ENCODE data around the gene METTL25. TPM values are rescaled to one million over a fixed set of nuclear protein-coding genes. Genes with fewer than 3 reads are reported as not detected.

The METTL25 gene
- total RNA-seq, 2 experiments from 2014 or later = 5.0 to 5.3 TPM

DNA sequence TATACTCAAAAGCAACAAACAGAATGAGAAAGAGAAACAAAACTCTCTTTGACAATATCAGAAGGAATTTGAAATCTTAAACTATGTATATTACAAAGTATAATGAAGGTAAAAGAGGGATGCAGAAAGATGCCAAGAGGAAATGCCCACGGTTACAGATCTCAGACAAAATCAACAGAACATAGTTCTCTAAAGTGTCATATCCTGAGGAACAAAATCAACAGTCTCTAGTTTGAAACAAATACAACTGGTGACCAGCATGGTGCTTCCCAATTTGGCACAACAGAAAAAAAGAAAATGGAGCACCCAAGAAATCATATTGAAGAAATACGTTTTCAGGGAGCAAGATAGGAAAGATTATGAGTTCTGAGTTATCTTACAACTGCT, 116.5 kb downstream of the METTL25 start:
- Mint-ChIP-seq H3K9me3 (ENCODE audit: low read depth) (peaks cover 10% of the 10 kb centered on the region), H3K27ac (no peak overlapping the region), H3K36me3 (ENCODE audit: low read depth) (peaks cover 35% of the 10 kb centered on the region), H3K27me3 (no peaks in the 10 kb centered on the region), H3K4me3 (no peak overlapping the region), H3K4me1 (no peaks in the 10 kb centered on the region)
- intact Hi-C loops (cut with DNase I, micrococcal nuclease) = no loop called here
- DNase-seq (no peak), ATAC-seq (no peak)
- CTCF ChIA-PET = no interaction called here
- POLR2A ChIA-PET = no interaction called here

DNA sequence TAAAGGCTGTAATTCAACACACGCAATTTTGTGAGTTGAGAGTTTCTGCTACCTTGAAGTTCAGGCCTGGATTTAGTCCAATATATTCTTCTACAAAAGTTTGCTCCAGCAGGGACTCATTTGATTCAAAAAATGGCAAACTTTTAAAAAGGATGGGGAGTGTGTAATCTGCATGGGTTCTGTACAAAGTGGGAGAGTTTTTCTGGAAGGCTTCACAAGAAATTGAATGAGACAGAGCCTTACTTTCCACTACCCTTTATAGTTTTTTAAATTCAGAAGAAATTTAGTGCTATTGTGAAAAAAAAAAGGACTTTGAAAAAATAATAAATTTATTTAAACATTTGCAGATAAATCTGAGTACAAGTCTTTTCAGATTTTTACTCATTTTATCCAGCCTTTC, 116.9 kb downstream of the METTL25 start:
- no peaks in the 10 kb centered on the region for H3K27me3 Mint-ChIP-seq
- CTCF ChIA-PET = no interaction called here

DNA sequence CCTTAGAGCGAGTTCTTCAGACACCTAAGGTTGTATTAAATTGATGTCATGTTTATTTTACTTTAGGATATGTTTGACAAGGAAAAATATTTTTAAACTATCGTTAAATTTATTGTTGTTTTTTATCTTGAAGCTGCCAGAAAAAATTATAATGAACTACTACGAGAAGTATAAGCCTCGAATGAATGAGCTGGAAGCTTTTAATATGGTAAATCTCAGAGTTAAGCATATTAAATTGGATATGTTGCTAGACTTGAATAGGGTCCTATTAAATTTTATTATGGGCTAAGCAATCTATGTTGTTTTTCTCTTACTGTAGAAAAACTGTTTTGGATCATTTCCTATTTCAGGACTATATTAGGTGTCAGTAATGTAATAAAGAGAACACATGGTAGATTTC, 118.2 kb downstream of the METTL25 start:
- intact Hi-C loops (cut with DNase I, micrococcal nuclease) = no loop called here
- H3K27ac Mint-ChIP-seq = no peak overlapping the region
- H3K36me3 Mint-ChIP-seq (ENCODE audit: low read depth) = peaks cover 32% of the 10 kb centered on the region
- DNase-seq (no peak), ATAC-seq (no peak)
- H3K9me3 Mint-ChIP-seq (ENCODE audit: low read depth) = peaks cover 7% of the 10 kb centered on the region
- no peaks in the 10 kb centered on the region for H3K4me1 Mint-ChIP-seq
- no peaks in the 10 kb centered on the region for H3K27me3 Mint-ChIP-seq
- CTCF ChIA-PET = no interaction called here
- no peak overlapping the region for H3K4me3 Mint-ChIP-seq
- POLR2A ChIA-PET = interaction anchor here (0.6 kb wide), 1 partner anchor 22 kb away, joined by 3 read pairs; no protein-coding TSS in a partner anchor

More for the DNA sequence above, 116.9 kb downstream of the METTL25 start:
- intact Hi-C loops (cut with DNase I, micrococcal nuclease) = no loop called here
- ATAC-seq = no peak
- H3K4me1 Mint-ChIP-seq = no peaks in the 10 kb centered on the region
- H3K27ac Mint-ChIP-seq = no peak overlapping the region
- H3K9me3 Mint-ChIP-seq (ENCODE audit: low read depth) = peaks cover 10% of the 10 kb centered on the region
- no peak for DNase-seq
- POLR2A ChIA-PET = no interaction called here
- H3K36me3 Mint-ChIP-seq (ENCODE audit: low read depth) = peaks cover 37% of the 10 kb centered on the region
- H3K4me3 Mint-ChIP-seq = no peak overlapping the region

DNA sequence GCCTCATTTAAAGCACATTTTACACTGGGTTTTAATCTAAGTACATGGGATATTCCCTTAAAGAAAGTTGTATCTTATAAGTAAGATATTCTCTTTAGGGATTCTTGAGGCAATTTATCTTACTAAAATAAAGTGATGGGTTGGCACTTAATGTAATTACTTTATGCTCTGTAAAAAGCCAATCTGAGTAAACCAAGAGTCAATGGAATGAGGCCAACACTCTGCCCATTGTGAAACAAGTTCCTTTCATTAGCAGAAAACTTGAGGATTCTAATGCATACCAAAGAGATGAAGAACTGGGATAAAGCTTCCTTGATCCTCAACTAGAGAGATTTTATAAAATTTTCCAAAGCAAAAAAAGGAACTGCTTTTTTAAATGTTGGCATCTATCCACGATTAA, 121.2 kb downstream of the METTL25 start:
- no peaks in the 10 kb centered on the region for H3K27me3 Mint-ChIP-seq
- H3K4me1 Mint-ChIP-seq = no peaks in the 10 kb centered on the region
- intact Hi-C loops (cut with DNase I, micrococcal nuclease) = no loop called here
- CTCF ChIA-PET = no interaction called here
- H3K9me3 Mint-ChIP-seq (ENCODE audit: low read depth) = peaks cover 18% of the 10 kb centered on the region
- POLR2A ChIA-PET = no interaction called here
- H3K27ac Mint-ChIP-seq = no peak overlapping the region
- no peak overlapping the region for H3K4me3 Mint-ChIP-seq
- DNase-seq (no peak), ATAC-seq (no peak)
- H3K36me3 Mint-ChIP-seq (ENCODE audit: low read depth) = peaks cover 15% of the 10 kb centered on the region

- H3K36me3 Mint-ChIP-seq (ENCODE audit: low read depth) = peaks cover 9% of the 10 kb centered on the region
- H3K27me3 Mint-ChIP-seq = no peaks in the 10 kb centered on the region
- H3K27ac Mint-ChIP-seq = no peak overlapping the region
- H3K4me1 Mint-ChIP-seq = no peaks in the 10 kb centered on the region
- peaks cover 24% of the 10 kb centered on the region for H3K9me3 Mint-ChIP-seq (ENCODE audit: low read depth)
- ATAC-seq (no peak), DNase-seq (no peak)
- CTCF ChIA-PET = no interaction called here
- no peak overlapping the region for H3K4me3 Mint-ChIP-seq
- intact Hi-C loops (cut with DNase I, micrococcal nuclease) = no loop called here
- POLR2A ChIA-PET = no interaction called here
Observed at GRCh38 chr12:82480606-82481005, 122.3 kb downstream of the METTL25 start.

GRCh38 chr12:82481954-82482353, 123.6 kb downstream of the METTL25 start:
- Mint-ChIP-seq H3K4me3 (no peak overlapping the region), H3K27ac (no peak overlapping the region), H3K36me3 (ENCODE audit: low read depth) (peaks cover 9% of the 10 kb centered on the region), H3K9me3 (ENCODE audit: low read depth) (peaks cover 25% of the 10 kb centered on the region), H3K4me1 (no peaks in the 10 kb centered on the region), H3K27me3 (no peaks in the 10 kb centered on the region)
- ChIA-PET CTCF (interaction anchor here (0.7 kb wide), 1 partner anchor 275 kb away, joined by 3 read pairs; no protein-coding TSS in a partner anchor), POLR2A (no interaction called here)
- intact Hi-C loops (cut with DNase I, micrococcal nuclease) = no loop called here
- ATAC-seq = no peak
- no peak for DNase-seq

- peaks cover 37% of the 10 kb centered on the region for H3K9me3 Mint-ChIP-seq (ENCODE audit: low read depth)
- H3K27ac Mint-ChIP-seq = no peak overlapping the region
- intact Hi-C loops (cut with DNase I, micrococcal nuclease) = no loop called here
Observed at GRCh38 chr12:82486524-82487235, 128.4 kb downstream of the METTL25 start.

DNA sequence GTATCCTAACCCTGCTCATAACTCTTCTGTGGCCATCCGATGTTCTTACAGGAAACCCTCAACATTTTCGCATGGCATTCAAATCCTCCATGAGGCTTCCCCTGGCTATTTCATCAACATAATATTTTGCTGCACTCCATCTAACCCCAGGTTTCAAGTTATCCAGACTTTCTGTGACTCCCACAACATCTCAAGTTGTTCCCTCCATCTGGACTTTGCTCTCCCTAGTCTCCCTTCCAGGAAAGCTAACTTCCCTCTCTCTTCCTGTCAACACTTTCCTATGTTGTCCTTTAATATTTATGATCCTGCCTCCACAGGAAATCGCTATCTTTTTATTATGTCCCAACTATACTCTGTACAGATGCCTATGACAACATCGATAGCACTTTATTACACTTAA, 146.1 kb downstream of the METTL25 start:
- DNase-seq (no peak), ATAC-seq (no peak)
- CTCF ChIA-PET = no interaction called here
- Mint-ChIP-seq H3K27ac (no peak overlapping the region), H3K4me1 (no peaks in the 10 kb centered on the region), H3K36me3 (ENCODE audit: low read depth) (no peaks in the 10 kb centered on the region), H3K9me3 (ENCODE audit: low read depth) (no peaks in the 10 kb centered on the region), H3K4me3 (no peak overlapping the region), H3K27me3 (peaks cover 4% of the 10 kb centered on the region)
- intact Hi-C loops (cut with DNase I, micrococcal nuclease) = no loop called here
- POLR2A ChIA-PET = no interaction called here

More at GRCh38 chr12:82486524-82487235, 128.4 kb downstream of the METTL25 start:
- POLR2A ChIA-PET = no interaction called here
- ATAC-seq = no peak
- no peak for DNase-seq
- CTCF ChIA-PET = no interaction called here
- no peaks in the 10 kb centered on the region for H3K36me3 Mint-ChIP-seq (ENCODE audit: low read depth)
- H3K27me3 Mint-ChIP-seq = no peaks in the 10 kb centered on the region
- no peaks in the 10 kb centered on the region for H3K4me1 Mint-ChIP-seq
- no peak overlapping the region for H3K4me3 Mint-ChIP-seq

- H3K27me3 Mint-ChIP-seq = peaks cover 4% of the 10 kb centered on the region
- DNase-seq (no peak), ATAC-seq (no peak)
- intact Hi-C loops (cut with DNase I, micrococcal nuclease) = no loop called here
- no peaks in the 10 kb centered on the region for H3K4me1 Mint-ChIP-seq
- ChIA-PET POLR2A (no interaction called here), CTCF (no interaction called here)
- no peak overlapping the region for H3K27ac Mint-ChIP-seq
- H3K9me3 Mint-ChIP-seq (ENCODE audit: low read depth) = no peaks in the 10 kb centered on the region
- no peak overlapping the region for H3K4me3 Mint-ChIP-seq
- H3K36me3 Mint-ChIP-seq (ENCODE audit: low read depth) = no peaks in the 10 kb centered on the region
Observed at GRCh38 chr12:82505150-82505549, 146.8 kb downstream of the METTL25 start.

DNA sequence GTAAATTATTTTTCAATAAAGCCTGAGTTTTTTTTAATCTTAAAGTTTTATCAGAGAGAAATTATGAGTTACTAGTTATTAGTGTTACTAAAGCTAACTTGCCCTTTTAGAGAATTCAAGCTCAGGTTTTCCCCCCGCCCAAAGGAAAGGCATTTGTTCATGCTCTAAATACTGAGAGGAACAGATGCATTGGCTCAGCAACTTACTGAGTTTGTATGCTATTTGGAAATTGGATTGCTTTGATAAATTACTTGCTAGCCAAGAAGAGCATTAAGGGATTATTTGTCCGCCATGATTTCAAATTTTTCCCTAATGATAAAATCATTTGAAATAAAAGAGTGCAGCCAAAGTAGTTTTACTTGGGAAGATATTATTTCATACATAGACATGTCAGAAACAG, 149.4 kb downstream of the METTL25 start:
- ATAC-seq (no peak), DNase-seq (no peak)
- H3K27ac Mint-ChIP-seq = no peak overlapping the region
- intact Hi-C loops (cut with DNase I, micrococcal nuclease) = no loop called here
- H3K27me3 Mint-ChIP-seq = peaks cover 4% of the 10 kb centered on the region
- H3K4me1 Mint-ChIP-seq = no peaks in the 10 kb centered on the region
- no peaks in the 10 kb centered on the region for H3K36me3 Mint-ChIP-seq (ENCODE audit: low read depth)
- no peaks in the 10 kb centered on the region for H3K9me3 Mint-ChIP-seq (ENCODE audit: low read depth)
- H3K4me3 Mint-ChIP-seq = no peak overlapping the region
- ChIA-PET POLR2A (no interaction called here), CTCF (no interaction called here)

- Mint-ChIP-seq H3K4me3 (no peak overlapping the region), H3K36me3 (ENCODE audit: low read depth) (no peaks in the 10 kb centered on the region), H3K27me3 (no peaks in the 10 kb centered on the region), H3K4me1 (no peaks in the 10 kb centered on the region), H3K27ac (no peak overlapping the region), H3K9me3 (ENCODE audit: low read depth) (no peaks in the 10 kb centered on the region)
- no peak for DNase-seq
- intact Hi-C loops (cut with DNase I, micrococcal nuclease) = no loop called here
- ATAC-seq = no peak
- POLR2A ChIA-PET = no interaction called here
- CTCF ChIA-PET = no interaction called here
Observed at GRCh38 chr12:82510386-82510785, 152.1 kb downstream of the METTL25 start.

- DNase-seq (no peak), ATAC-seq (no peak)
- H3K9me3 Mint-ChIP-seq (ENCODE audit: low read depth) = no peaks in the 10 kb centered on the region
- no peaks in the 10 kb centered on the region for H3K4me1 Mint-ChIP-seq
- intact Hi-C loops (cut with DNase I, micrococcal nuclease) = no loop called here
- no peak overlapping the region for H3K27ac Mint-ChIP-seq
- H3K4me3 Mint-ChIP-seq = no peak overlapping the region
- CTCF ChIA-PET = no interaction called here
- H3K27me3 Mint-ChIP-seq = no peaks in the 10 kb centered on the region
- POLR2A ChIA-PET = no interaction called here
- no peaks in the 10 kb centered on the region for H3K36me3 Mint-ChIP-seq (ENCODE audit: low read depth)
Observed at GRCh38 chr12:82514880-82515279, 156.6 kb downstream of the METTL25 start.

DNA sequence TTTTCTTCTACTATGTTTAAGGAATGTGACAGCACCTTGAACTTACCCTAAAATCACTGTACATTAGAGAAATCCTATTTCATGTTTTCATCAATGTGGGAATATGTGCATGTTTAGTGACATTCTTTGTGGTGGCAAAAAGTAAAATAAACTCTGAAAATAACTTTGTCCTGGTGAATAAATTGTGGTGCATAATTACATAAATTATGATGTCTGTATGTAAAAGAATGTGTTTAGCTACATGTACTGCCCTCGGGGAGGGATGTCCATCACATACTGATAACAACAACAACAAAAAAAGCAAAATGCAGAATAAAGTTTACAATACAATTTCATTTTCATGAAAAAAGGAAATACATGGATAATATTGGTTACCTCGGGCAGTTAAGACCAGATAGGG, 157.3 kb downstream of the METTL25 start:
- Mint-ChIP-seq H3K27ac (no peak overlapping the region), H3K27me3 (no peaks in the 10 kb centered on the region), H3K36me3 (ENCODE audit: low read depth) (no peaks in the 10 kb centered on the region), H3K9me3 (ENCODE audit: low read depth) (no peaks in the 10 kb centered on the region), H3K4me1 (no peaks in the 10 kb centered on the region), H3K4me3 (no peak overlapping the region)
- intact Hi-C loops (cut with DNase I, micrococcal nuclease) = no loop called here
- ATAC-seq (no peak), DNase-seq (no peak)
- POLR2A ChIA-PET = no interaction called here
- CTCF ChIA-PET = no interaction called here

All from activated CD4-positive, alpha-beta T cell treated with anti-CD3 and anti-CD28 coated beads for 36 hours (primary cell).